Body of pancreas (tissue), 4 donors: ENCODE results near the gene HAO1. TPM values are rescaled to one million over a fixed set of nuclear protein-coding genes. Genes with fewer than 3 reads are reported as not detected.

Experiments
- ATAC-seq: fragments of 150-250 bp; one replicate; pipeline ENCODE4 v1.9.1; 2016
- DNase-seq, 4 donors: peaks; one replicate each; pipeline ENCODE4 v3.0.0-alpha.2; 2019
- H3K27ac ChIP-seq, 4 donors: fragments of 200-600 bp; sonication (generic); 1 replicate in 3 of 4; 2 replicates in 1 of 4; pipeline versions ENCODE4 v1.5.1 to v1.6.1; 2016 to 2019; ENCODE audit warnings: mild to moderate bottlenecking in 1 of 4, mixed read lengths in 1 of 4, moderate library complexity in 1 of 4
- H3K27me3 ChIP-seq, 2 donors: fragments of 200-600 bp; sonication (generic); one replicate each; pipeline ENCODE4 v1.6.0; 2016; ENCODE audit warnings: mild to moderate bottlenecking in 1 of 2
- H3K36me3 ChIP-seq, 2 donors: fragments of 200-600 bp; sonication (generic); replicated peaks in 1 of 2; 2 replicates each; pipeline ENCODE4 v1.5.1; 2016; ENCODE audit warnings: low read depth in 2 of 2; ENCODE audit not compliant: insufficient read depth in 1 of 2
- H3K4me1 ChIP-seq: fragments of 200-600 bp; sonication (generic); one replicate; pipeline ENCODE4 v1.6.0; 2016
- H3K4me3 ChIP-seq, 2 donors: fragments of 200-600 bp; sonication (generic); 1 replicate in 1 of 2; 2 replicates in 1 of 2; pipeline ENCODE4 v1.5.1; 2016 to 2019
- H3K9me3 ChIP-seq, 3 donors: fragments of 200-600 bp; sonication (generic); 1 replicate in 2 of 3; 2 replicates in 1 of 3; pipeline ENCODE4 v1.5.1; 2016
- POLR2A ChIP-seq, 3 donors: fragments of 450-650 bp; IDR thresholded peaks; one replicate each; pipeline ENCODE4 v1.6.1; 2016; ENCODE audit warnings: antibody characterized with exemption in 3 of 3, mild to moderate bottlenecking in 2 of 3
- WGBS, 2 donors: methylation state at CpG; one replicate each; pipeline ENCODE4 v1.1.5; 2017; 5-methylcytosine and 5-hydroxymethylcytosine counted together
- intact Hi-C: fragments of 100-400 bp; cut with DNase I; formaldehyde crosslinking; loops from one replicate; pipeline ENCODE4 v1.15.1; 2023
- total RNA-seq, 2 donors: library from RNA; depleted of rRNA; stranded (reverse); fragments of >200 nt; gene quantifications; one replicate each; pipeline ENCODE4 v1.1.0, GENCODE V29; 2016
- TF ChIP-seq, protein P1 (sequence below), 7 experiments: fragments of 450-650 bp in 4 of 7; fragments of 200-600 bp in 3 of 7; sonication (generic) in 3 of 7; IDR thresholded peaks; one replicate each; pipeline ENCODE4 v1.5.1; 2016 to 2019; ENCODE audit warnings: antibody characterized with exemption in 7 of 7

HAO1 gene
- total RNA-seq, 2 donors from 2014 or later = not detected

- ATAC-seq = no peak
- intact Hi-C loops = no loop called here
- Histone ChIP-seq H3K27ac (no peak overlapping the region), H3K4me3 (no peak overlapping the region), H3K36me3 (no peaks in the 10 kb centered on the region), H3K4me1 (peaks cover 15% of the 10 kb centered on the region), H3K9me3 (no peaks in the 10 kb centered on the region), H3K27me3 (no peaks in the 10 kb centered on the region)
- DNase-seq = no peak
- TF ChIP-seq POLR2A (IDR thresholded peaks at IDR 0.05) = no peak
- TF ChIP-seq, protein P1, sequence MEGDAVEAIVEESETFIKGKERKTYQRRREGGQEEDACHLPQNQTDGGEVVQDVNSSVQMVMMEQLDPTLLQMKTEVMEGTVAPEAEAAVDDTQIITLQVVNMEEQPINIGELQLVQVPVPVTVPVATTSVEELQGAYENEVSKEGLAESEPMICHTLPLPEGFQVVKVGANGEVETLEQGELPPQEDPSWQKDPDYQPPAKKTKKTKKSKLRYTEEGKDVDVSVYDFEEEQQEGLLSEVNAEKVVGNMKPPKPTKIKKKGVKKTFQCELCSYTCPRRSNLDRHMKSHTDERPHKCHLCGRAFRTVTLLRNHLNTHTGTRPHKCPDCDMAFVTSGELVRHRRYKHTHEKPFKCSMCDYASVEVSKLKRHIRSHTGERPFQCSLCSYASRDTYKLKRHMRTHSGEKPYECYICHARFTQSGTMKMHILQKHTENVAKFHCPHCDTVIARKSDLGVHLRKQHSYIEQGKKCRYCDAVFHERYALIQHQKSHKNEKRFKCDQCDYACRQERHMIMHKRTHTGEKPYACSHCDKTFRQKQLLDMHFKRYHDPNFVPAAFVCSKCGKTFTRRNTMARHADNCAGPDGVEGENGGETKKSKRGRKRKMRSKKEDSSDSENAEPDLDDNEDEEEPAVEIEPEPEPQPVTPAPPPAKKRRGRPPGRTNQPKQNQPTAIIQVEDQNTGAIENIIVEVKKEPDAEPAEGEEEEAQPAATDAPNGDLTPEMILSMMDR (IDR thresholded peaks at IDR 0.05) = no peak
- 84 to 92% methylated on average over 2 of the region's 2 CpGs for WGBS, 2 donors
Measured at GRCh38 chr20:7938058-7938457, 2.2 kb downstream of the HAO1 start.

- Histone ChIP-seq H3K4me3 (no peak overlapping the region), H3K27ac (no peak overlapping the region), H3K4me1 (peaks cover 15% of the 10 kb centered on the region), H3K27me3 (no peaks in the 10 kb centered on the region), H3K36me3 (no peaks in the 10 kb centered on the region), H3K9me3 (no peaks in the 10 kb centered on the region)
- WGBS, 2 donors = 71 to 82% methylated on average over 3 of the region's 3 CpGs
- TF ChIP-seq, protein P1 (IDR thresholded peaks at IDR 0.05) = no peak
- no peak for TF ChIP-seq POLR2A (IDR thresholded peaks at IDR 0.05)
- DNase-seq (no peak), ATAC-seq (no peak)
- intact Hi-C loops = no loop called here
Measured at GRCh38 chr20:7937328-7937727, 2.9 kb downstream of the HAO1 start.

- H3K27me3 ChIP-seq = no peaks in the 10 kb centered on the region
- H3K4me1 ChIP-seq = peaks cover 8% of the 10 kb centered on the region
- TF ChIP-seq, protein P1 (IDR thresholded peaks at IDR 0.05) = no peak
- no peak for TF ChIP-seq POLR2A (IDR thresholded peaks at IDR 0.05)
- ATAC-seq (no peak), DNase-seq (no peak)
- intact Hi-C loops = no loop called here
- H3K4me3 ChIP-seq = no peak overlapping the region
- H3K27ac ChIP-seq = no peak overlapping the region
- 69 to 76% methylated on average over 4 of the region's 4 CpGs for WGBS, 2 donors
- H3K9me3 ChIP-seq = no peaks in the 10 kb centered on the region
- no peaks in the 10 kb centered on the region for H3K36me3 ChIP-seq
Measured at GRCh38 chr20:7935027-7935551, 5.2 kb downstream of the HAO1 start.

GRCh38 chr20:7933346-7933745 is 6.9 kb downstream of the HAO1 start:
- TF ChIP-seq, protein P1 (IDR thresholded peaks at IDR 0.05) = no peak
- TF ChIP-seq POLR2A (IDR thresholded peaks at IDR 0.05) = no peak
- no peak for ATAC-seq
- 59 to 63% methylated on average over 1 of the region's 1 CpG for WGBS, 2 donors
- no peak for DNase-seq
- intact Hi-C loops = no loop called here
- H3K27me3 ChIP-seq = no peaks in the 10 kb centered on the region
- H3K27ac ChIP-seq = no peak overlapping the region
- no peak overlapping the region for H3K4me3 ChIP-seq
- no peaks in the 10 kb centered on the region for H3K36me3 ChIP-seq
- no peaks in the 10 kb centered on the region for H3K9me3 ChIP-seq
- peaks cover 7% of the 10 kb centered on the region for H3K4me1 ChIP-seq

DNA sequence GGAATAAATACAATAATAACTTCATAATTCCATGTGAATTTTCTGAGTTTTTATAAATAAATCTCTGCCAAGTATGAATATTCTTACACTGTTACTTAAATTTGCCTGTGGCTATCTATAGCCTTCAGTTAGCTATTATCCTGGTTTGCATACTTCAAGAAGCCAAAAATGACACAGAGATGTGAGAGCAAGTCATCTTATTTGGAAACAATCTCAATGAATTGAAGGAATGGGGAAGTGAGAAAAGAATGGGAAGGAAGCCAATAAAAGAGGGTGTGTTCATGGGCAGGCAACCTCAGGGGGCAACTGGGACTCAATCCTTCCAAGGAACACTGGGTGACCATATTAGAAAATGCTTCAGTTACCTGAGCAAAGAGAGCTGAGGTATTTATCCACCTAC is 9.9 kb downstream of the HAO1 start:
- DNase-seq = no peak
- no peaks in the 10 kb centered on the region for H3K9me3 ChIP-seq
- H3K4me3 ChIP-seq = no peak overlapping the region
- TF ChIP-seq, protein P1 (IDR thresholded peaks at IDR 0.05) = no peak
- no peaks in the 10 kb centered on the region for H3K4me1 ChIP-seq
- H3K27me3 ChIP-seq = no peaks in the 10 kb centered on the region
- intact Hi-C loops = no loop called here
- H3K36me3 ChIP-seq = no peaks in the 10 kb centered on the region
- no peak overlapping the region for H3K27ac ChIP-seq
- no peak for ATAC-seq
